GM12892 (cell line): ENCODE measurements around the gene MYH14.
"Not testable (repeated sequence)": the region's sequence is repeated elsewhere in the genome, so short reads cannot be mapped to it uniquely, and the experiment has no call there.

Experiments
- DNase-seq: peaks from one replicate; pipeline ENCODE4 v3.0.0; 2011; ENCODE audit not compliant: insufficient read length
- FAIRE-seq: peaks from 2 replicates; lab custom pipeline; 2011; peaks lifted over from hg19 to GRCh38; lab: Jason Lieb, UNC
- POLR2A ChIP-seq: IDR thresholded peaks from 2 replicates; pipeline ENCODE4 v1.6.1; 2011; ENCODE audit warnings: low read depth, low read length, control low read depth
- POLR2AphosphoS5 ChIP-seq: IDR thresholded peaks from 2 replicates; pipeline ENCODE4 v1.6.1; 2011; ENCODE audit warnings: low read depth, low read length, control low read depth
- TAF1 ChIP-seq: IDR thresholded peaks from 2 replicates; pipeline ENCODE4 v1.6.1; 2011; ENCODE audit warnings: low read depth, mild to moderate bottlenecking, control low read depth, low read length, borderline replicate concordance

The MYH14 gene

GRCh38 chr19:50328224-50328872 lies 124.9 kb downstream of the MYH14 start:
- FAIRE-seq = peak; percentile 75
- DNase-seq = peak; percentile 51
- TF ChIP-seq TAF1 (no peak), POLR2A (no peak), POLR2AphosphoS5 (no peak)

- TF ChIP-seq POLR2A = no peak
- TF ChIP-seq POLR2AphosphoS5 = no peak
- FAIRE-seq (no peak), DNase-seq (no peak)
Observed at GRCh38 chr19:50328873-50329145, 125.4 kb downstream of the MYH14 start.

GRCh38 chr19:50329146-50329925 lies 125.9 kb downstream of the MYH14 start, which contains the start of gene KCNC3:
TSS of gene KCNC3 (minus strand) at chr19:50329377. CDS start at chr19:50329082, 295 bp downstream.
- peak; percentile 94 for DNase-seq
- TF ChIP-seq POLR2AphosphoS5 (peak; percentile 68; the same call in 1 of the 2 replicates), TAF1 (peak; percentile 25; the same call in 1 of the 2 replicates), POLR2A (peak; percentile 85)
- FAIRE-seq = peak; percentile 96

- FAIRE-seq = not testable (repeated sequence)
Observed at GRCh38 chr19:50329926-50330294, 126.5 kb downstream of the MYH14 start.

GRCh38 chr19:50330365-50331078 lies 127.1 kb downstream of the MYH14 start:
- TF ChIP-seq TAF1 (no peak), POLR2AphosphoS5 (0 out of 2 replicates have a peak, but pooled peaks have one; percentile 16), POLR2A (no peak)
- FAIRE-seq = peak; percentile 62
- peak; percentile 80 for DNase-seq

More at GRCh38 chr19:50329926-50330294, 126.5 kb downstream of the MYH14 start:
- not testable (repeated sequence) for DNase-seq

GRCh38 chr19:50331221-50331993 lies 128.0 kb downstream of the MYH14 start:
- TF ChIP-seq POLR2AphosphoS5 (no peak), TAF1 (no peak)
- DNase-seq (peak; percentile 25), FAIRE-seq (no peak)

- TF ChIP-seq POLR2AphosphoS5 (no peak), POLR2A (no peak), TAF1 (no peak)
- DNase-seq (peak; percentile 7), FAIRE-seq (no peak)
Observed at GRCh38 chr19:50331994-50332243, 128.5 kb downstream of the MYH14 start.

- FAIRE-seq = peak; percentile 60
- TF ChIP-seq TAF1 (no peak), POLR2A (no peak), POLR2AphosphoS5 (no peak)
Observed at GRCh38 chr19:50332244-50333038, 129.0 kb downstream of the MYH14 start.

GRCh38 chr19:50333235-50333736 lies 129.9 kb downstream of the MYH14 start:
- TF ChIP-seq POLR2A (peak; percentile 55; the same call in 1 of the 2 replicates), POLR2AphosphoS5 (no peak; the same call in 1 of the 2 replicates)
- DNase-seq = peak; percentile 76
- peak; percentile 97 for FAIRE-seq

More at GRCh38 chr19:50332244-50333038, 129.0 kb downstream of the MYH14 start:
- DNase-seq = no peak

GRCh38 chr19:50333737-50334617 lies 130.6 kb downstream of the MYH14 start:
- no peak for TF ChIP-seq POLR2AphosphoS5
- 0 out of 2 replicates have a peak, but pooled peaks have one; percentile 35 for TF ChIP-seq TAF1
- TF ChIP-seq POLR2A = peak; percentile 52; the same call in 1 of the 2 replicates
- DNase-seq = peak; percentile 91
- no peak for FAIRE-seq
